Measurements from ENCODE around the gene SIRPB2. TPM values are rescaled to one million over a fixed set of nuclear protein-coding genes. Genes with fewer than 3 reads are reported as not detected.

SIRPB2 gene
- total RNA-seq = 3.1 TPM
- long read RNA-seq, partial matches to known transcripts = 0 of 2 reads
- long read RNA-seq, other reads (novel, unspliced or antisense) = 1 of 2 reads

GRCh38 chr20:1491281-1491840 lies at the start of gene SIRPB2:
TSS of gene SIRPB2 (minus strand) at chr20:1491420. CDS start at chr20:1491359, 61 bp downstream.
- intact Hi-C loops (cut with DNase I) = no loop called here
- peak; percentile 71 for ATAC-seq (ENCODE audit: poor library complexity)
- peak; percentile 77 for DNase-seq

GRCh38 chr20:1539816-1540419 lies 48.7 kb upstream of the SIRPB2 start:
- ATAC-seq (ENCODE audit: poor library complexity) (no peak), DNase-seq (no peak)
- intact Hi-C loops (cut with DNase I) = no loop called here

GRCh38 chr20:1538655-1539054 lies 47.4 kb upstream of the SIRPB2 start:
- intact Hi-C loops (cut with DNase I) = no loop called here
- DNase-seq = no peak
- ATAC-seq (ENCODE audit: poor library complexity) = no peak

- ATAC-seq (ENCODE audit: poor library complexity) = peak; percentile 81
- DNase-seq = peak; percentile 67
These were observed 46.5 kb upstream of the SIRPB2 start for GRCh38 chr20:1537731-1538058.

GRCh38 chr20:1536893-1537730 lies 45.9 kb upstream of the SIRPB2 start:
- DNase-seq (peak; percentile 48), ATAC-seq (ENCODE audit: poor library complexity) (peak; percentile 72)
- intact Hi-C loops (cut with DNase I) = no loop called here

More at GRCh38 chr20:1537731-1538058, 46.5 kb upstream of the SIRPB2 start:
- intact Hi-C loops (cut with DNase I) = no loop called here

GRCh38 chr20:1535420-1536175 lies 44.4 kb upstream of the SIRPB2 start:
- ATAC-seq (ENCODE audit: poor library complexity) (peak; percentile 53), DNase-seq (peak; percentile 41)
- intact Hi-C loops (cut with DNase I) = no loop called here

GRCh38 chr20:1534526-1534925 lies 43.3 kb upstream of the SIRPB2 start:
- ATAC-seq (ENCODE audit: poor library complexity) = no peak
- DNase-seq = no peak
- intact Hi-C loops (cut with DNase I) = no loop called here

- ATAC-seq (ENCODE audit: poor library complexity) (no peak), DNase-seq (no peak)
- intact Hi-C loops (cut with DNase I) = no loop called here
These were observed 41.8 kb upstream of the SIRPB2 start for GRCh38 chr20:1533059-1533458.

- DNase-seq = no peak
- ATAC-seq (ENCODE audit: poor library complexity) = no peak
- intact Hi-C loops (cut with DNase I) = no loop called here
These were observed 37.6 kb upstream of the SIRPB2 start for GRCh38 chr20:1528811-1529210.

GRCh38 chr20:1527923-1528322 lies 36.7 kb upstream of the SIRPB2 start:
- intact Hi-C loops (cut with DNase I) = no loop called here
- DNase-seq = no peak
- no peak for ATAC-seq (ENCODE audit: poor library complexity)

GRCh38 chr20:1526896-1527295 lies 35.7 kb upstream of the SIRPB2 start:
- DNase-seq (no peak), ATAC-seq (ENCODE audit: poor library complexity) (no peak)

GRCh38 chr20:1526310-1526709 lies 35.1 kb upstream of the SIRPB2 start:
- ATAC-seq (ENCODE audit: poor library complexity) (no peak), DNase-seq (no peak)
- intact Hi-C loops (cut with DNase I) = no loop called here

More at GRCh38 chr20:1526896-1527295, 35.7 kb upstream of the SIRPB2 start:
- intact Hi-C loops (cut with DNase I) = no loop called here

- intact Hi-C loops (cut with DNase I) = no loop called here
- DNase-seq = no peak
- ATAC-seq (ENCODE audit: poor library complexity) = no peak
These were observed 32.8 kb upstream of the SIRPB2 start for GRCh38 chr20:1524004-1524403.

- ATAC-seq (ENCODE audit: poor library complexity) (no peak), DNase-seq (no peak)
- intact Hi-C loops (cut with DNase I) = no loop called here
These were observed 25.8 kb upstream of the SIRPB2 start for GRCh38 chr20:1517010-1517409.

GRCh38 chr20:1513801-1514200 lies 22.6 kb upstream of the SIRPB2 start:
- no peak for ATAC-seq (ENCODE audit: poor library complexity)
- DNase-seq = no peak
- intact Hi-C loops (cut with DNase I) = no loop called here

GRCh38 chr20:1509237-1509636 lies 18.0 kb upstream of the SIRPB2 start:
- no peak for ATAC-seq (ENCODE audit: poor library complexity)
- intact Hi-C loops (cut with DNase I) = no loop called here

GRCh38 chr20:1508574-1508973 lies 17.4 kb upstream of the SIRPB2 start:
- DNase-seq (no peak), ATAC-seq (ENCODE audit: poor library complexity) (no peak)
- intact Hi-C loops (cut with DNase I) = no loop called here

More at GRCh38 chr20:1509237-1509636, 18.0 kb upstream of the SIRPB2 start:
- DNase-seq = no peak

GRCh38 chr20:1507276-1507675 lies 16.1 kb upstream of the SIRPB2 start:
- no peak for ATAC-seq (ENCODE audit: poor library complexity)
- intact Hi-C loops (cut with DNase I) = no loop called here
- no peak for DNase-seq

GRCh38 chr20:1505871-1506270 lies 14.7 kb upstream of the SIRPB2 start:
- ATAC-seq (ENCODE audit: poor library complexity) (no peak), DNase-seq (no peak)
- intact Hi-C loops (cut with DNase I) = no loop called here

All from Right ventricle myocardium superior (tissue), 1 donor.